Measurements from ENCODE around the gene HRH1. TPM values are rescaled to one million over a fixed set of nuclear protein-coding genes. Genes with fewer than 3 reads are reported as not detected.

Gene HRH1
- total RNA-seq, 1 experiment from 2014 or later = 11.0 TPM

DNA sequence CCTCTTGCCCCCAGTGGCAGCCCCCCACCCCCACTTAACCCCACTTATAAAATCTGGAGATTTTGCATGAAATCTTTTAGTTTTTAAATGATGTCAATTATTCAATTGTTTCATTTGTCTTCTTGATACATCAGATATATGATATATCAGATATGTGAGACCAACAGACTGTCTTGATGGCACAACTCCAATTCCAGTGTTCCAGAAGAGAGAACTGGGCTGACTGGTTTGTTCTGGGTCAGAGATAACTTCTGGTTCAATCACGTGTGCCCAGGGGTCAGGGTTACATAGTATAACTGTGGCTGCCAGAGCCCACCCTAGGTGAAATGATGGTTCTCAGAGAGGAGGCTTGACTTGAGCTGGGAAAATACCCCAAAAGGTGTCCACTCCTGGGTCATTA, 85.5 kb downstream of the HRH1 start:
- no peaks in the 10 kb centered on the region for H3K36me3 Mint-ChIP-seq (ENCODE audit: insufficient read depth, unreplicated experiment)
- H3K4me1 Mint-ChIP-seq (ENCODE audit: insufficient read depth, unreplicated experiment) = peaks cover 30% of the 10 kb centered on the region
- no peak for TF ChIP-seq CTCF (IDR thresholded peaks at IDR 0.05; ENCODE audit: unreplicated experiment)
- BruUV-seq (replicated peaks) = no TSS peak
- no peak overlapping the region for H3K4me3 Mint-ChIP-seq (ENCODE audit: unreplicated experiment)
- no peaks in the 10 kb centered on the region for H3K27me3 Mint-ChIP-seq (ENCODE audit: insufficient read depth, unreplicated experiment)
- DNase-seq (ENCODE audit: unreplicated experiment) = no peak
- H3K9me3 Mint-ChIP-seq (ENCODE audit: unreplicated experiment) = no peaks in the 10 kb centered on the region
- peak overlapping the region; percentile 82 for H3K27ac Mint-ChIP-seq (ENCODE audit: low read depth, unreplicated experiment)
- CTCF ChIA-PET = interaction anchor here (0.9 to 1.2 kb wide), 3 partner anchors 13 to 179 kb away, joined by 3 to 4 read pairs (median 3); no protein-coding TSS in a partner anchor
- POLR2A ChIA-PET = interaction anchor here (0.7 to 5.5 kb wide), 6 partner anchors 8 to 404 kb away, joined by 3 to 35 read pairs (median 3); partner anchors contain the start of gene VGLL4
- intact Hi-C loops (cut with micrococcal nuclease) = loop anchor here (5.0 kb wide), 1 partner anchor 33 kb away; the partner anchor contains the start of gene ATG7

DNA sequence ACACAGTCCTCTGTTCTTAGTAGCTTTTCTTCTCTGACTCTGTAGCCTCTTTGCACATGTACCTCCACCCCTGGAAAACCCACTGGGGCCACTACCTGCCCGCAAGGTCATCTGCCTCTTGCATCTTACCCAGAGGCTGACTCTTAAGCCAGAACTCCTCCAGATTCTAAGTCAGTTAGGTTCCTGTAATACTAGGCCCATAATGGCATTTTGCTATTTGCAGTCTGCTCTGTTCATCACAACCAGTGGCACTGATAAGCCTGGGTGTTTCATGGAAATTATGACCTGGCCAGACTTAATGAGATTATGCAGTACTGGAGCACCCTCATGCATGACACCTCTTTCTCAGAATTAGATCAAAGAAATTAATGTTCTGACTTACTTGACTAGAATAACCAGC, 86.2 kb downstream of the HRH1 start:
- CTCF ChIA-PET = interaction anchor here (0.8 to 1.2 kb wide), 3 partner anchors 13 to 180 kb away, joined by 3 read pairs; no protein-coding TSS in a partner anchor
- Mint-ChIP-seq H3K4me3 (ENCODE audit: unreplicated experiment) (no peak overlapping the region), H3K36me3 (ENCODE audit: insufficient read depth, unreplicated experiment) (no peaks in the 10 kb centered on the region), H3K9me3 (ENCODE audit: unreplicated experiment) (no peaks in the 10 kb centered on the region), H3K4me1 (ENCODE audit: insufficient read depth, unreplicated experiment) (peaks cover 30% of the 10 kb centered on the region), H3K27me3 (ENCODE audit: insufficient read depth, unreplicated experiment) (no peaks in the 10 kb centered on the region), H3K27ac (ENCODE audit: low read depth, unreplicated experiment) (no peak overlapping the region)
- no peak for DNase-seq (ENCODE audit: unreplicated experiment)
- BruUV-seq (replicated peaks) = no TSS peak
- TF ChIP-seq CTCF (IDR thresholded peaks at IDR 0.05; ENCODE audit: unreplicated experiment) = no peak
- POLR2A ChIA-PET = interaction anchor here (1.1 to 5.5 kb wide), 3 partner anchors 15 to 49 kb away, joined by 5 to 35 read pairs (median 26); partner anchors contain the start of gene ATG7
- intact Hi-C loops (cut with micrococcal nuclease) = no loop called here

- Mint-ChIP-seq H3K27ac (ENCODE audit: low read depth, unreplicated experiment) (peak overlapping the region; percentile 63), H3K36me3 (ENCODE audit: insufficient read depth, unreplicated experiment) (no peaks in the 10 kb centered on the region), H3K9me3 (ENCODE audit: unreplicated experiment) (no peaks in the 10 kb centered on the region), H3K4me3 (ENCODE audit: unreplicated experiment) (no peak overlapping the region), H3K27me3 (ENCODE audit: insufficient read depth, unreplicated experiment) (no peaks in the 10 kb centered on the region), H3K4me1 (ENCODE audit: insufficient read depth, unreplicated experiment) (peaks cover 11% of the 10 kb centered on the region)
- ChIA-PET CTCF (interaction anchor here (0.5 to 2.0 kb wide), 9 partner anchors 8 to 1015 kb away, joined by 3 to 10 read pairs (median 4); partner anchors contain the start of gene ATG7), POLR2A (interaction anchor here (0.6 to 2.3 kb wide), 8 partner anchors 9 to 1422 kb away, joined by 3 to 11 read pairs (median 3); partner anchors contain the start of gene ATG7)
- intact Hi-C loops (cut with micrococcal nuclease) = no loop called here
- TF ChIP-seq CTCF (IDR thresholded peaks at IDR 0.05; ENCODE audit: unreplicated experiment) = no peak
- peak; percentile 38 for DNase-seq (ENCODE audit: unreplicated experiment)
- BruUV-seq (replicated peaks) = no TSS peak
Measured at GRCh38 chr3:11244121-11244677, 89.9 kb downstream of the HRH1 start.

DNA sequence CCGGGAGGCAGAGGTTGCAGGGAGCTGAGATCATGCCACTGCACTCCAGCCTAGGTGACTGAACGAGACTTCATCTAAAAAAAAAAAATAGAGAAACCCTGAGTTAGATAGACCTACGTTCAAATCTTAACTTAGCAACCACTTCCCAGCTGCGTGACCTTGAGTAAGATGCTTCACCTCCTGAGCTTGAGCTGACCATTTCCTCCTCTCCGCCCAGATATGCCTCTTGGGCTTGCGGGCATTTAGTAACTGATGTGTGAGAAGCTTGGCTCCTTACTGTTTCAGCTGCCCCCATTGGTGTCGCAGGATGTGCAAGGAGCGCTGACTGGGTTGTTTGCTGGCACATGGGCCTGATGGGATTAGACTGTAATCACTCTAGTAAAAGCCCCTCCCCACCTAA, 91.0 kb downstream of the HRH1 start:
- Mint-ChIP-seq H3K9me3 (ENCODE audit: unreplicated experiment) (no peaks in the 10 kb centered on the region), H3K36me3 (ENCODE audit: insufficient read depth, unreplicated experiment) (no peaks in the 10 kb centered on the region), H3K27ac (ENCODE audit: low read depth, unreplicated experiment) (no peak overlapping the region), H3K4me1 (ENCODE audit: insufficient read depth, unreplicated experiment) (peaks cover 4% of the 10 kb centered on the region), H3K27me3 (ENCODE audit: insufficient read depth, unreplicated experiment) (no peaks in the 10 kb centered on the region), H3K4me3 (ENCODE audit: unreplicated experiment) (no peak overlapping the region)
- ChIA-PET POLR2A (interaction anchor here (1.8 to 2.3 kb wide), 2 partner anchors 27 to 44 kb away, joined by 6 to 11 read pairs; partner anchors contain the start of gene ATG7), CTCF (interaction anchor here (0.8 to 2.0 kb wide), 4 partner anchors 9 to 89 kb away, joined by 3 to 9 read pairs (median 4); no protein-coding TSS in a partner anchor)
- no TSS peak for BruUV-seq (replicated peaks)
- no peak for DNase-seq (ENCODE audit: unreplicated experiment)
- intact Hi-C loops (cut with micrococcal nuclease) = no loop called here
- TF ChIP-seq CTCF (IDR thresholded peaks at IDR 0.05; ENCODE audit: unreplicated experiment) = no peak

Measured in MCF 10A (cell line).